Stomach (tissue), 4 donors: Measurements from ENCODE around the gene DNAH11.

Source experiments
- EP300 ChIP-seq: sonication (generic); formaldehyde crosslinking; IDR thresholded peaks from one replicate; pipeline ENCODE4 v1.6.1; 2017; ENCODE audit warnings: antibody characterized with exemption
- POLR2A ChIP-seq, 4 donors: fragments of 450-650 bp; IDR thresholded peaks; one replicate each; pipeline ENCODE4 v1.6.1; 2016; ENCODE audit warnings: antibody characterized with exemption in 4 of 4, control low read depth in 2 of 4, mild to moderate bottlenecking in 1 of 4, moderate library complexity in 1 of 4
- POLR2AphosphoS5 ChIP-seq, 3 donors: sonication (generic); formaldehyde crosslinking; IDR thresholded peaks; one replicate each; pipeline ENCODE4 v1.6.1; 2016; ENCODE audit warnings: antibody characterized with exemption in 3 of 3
- TF ChIP-seq, protein P1 (sequence below), 7 experiments: fragments of 450-650 bp in 4 of 7; fragments of 200-600 bp in 3 of 7; sonication (generic) in 3 of 7; IDR thresholded peaks; one replicate each; pipeline ENCODE4 v1.5.1; 2016 to 2019; ENCODE audit warnings: antibody characterized with exemption in 7 of 7, control low read depth in 2 of 7, mild to moderate bottlenecking in 1 of 7

DNA sequence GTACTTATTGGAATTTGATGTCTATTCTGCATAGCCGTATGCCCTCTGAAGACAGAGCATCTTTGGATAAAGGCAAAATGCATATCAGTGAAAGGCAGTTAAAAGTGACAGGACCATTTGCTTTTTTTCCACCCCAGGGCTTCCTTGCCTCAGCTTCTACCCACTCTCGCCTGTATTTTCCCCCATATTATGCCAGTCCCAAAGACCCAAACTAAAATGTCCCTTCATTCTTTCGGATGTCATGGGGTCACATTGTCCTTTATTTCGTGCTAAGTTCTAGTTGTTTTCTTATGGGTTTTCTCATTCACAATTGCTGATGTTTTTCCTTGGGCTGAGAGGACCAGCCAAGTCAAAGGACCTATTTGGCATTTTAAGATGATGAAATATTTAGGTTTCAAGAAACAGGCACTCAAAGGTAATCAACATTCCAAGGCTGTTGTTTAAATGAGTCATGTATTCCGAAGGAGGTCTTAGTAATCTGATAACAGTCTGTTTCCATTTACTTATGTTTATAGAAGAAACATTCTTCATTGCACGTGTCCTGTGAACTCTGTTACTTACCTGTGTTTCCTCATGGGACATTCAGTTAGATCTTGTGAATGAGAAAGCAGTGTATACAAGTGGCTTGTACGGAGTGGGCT lies 74.1 kb downstream of the DNAH11 start:
- TF ChIP-seq, protein P1, sequence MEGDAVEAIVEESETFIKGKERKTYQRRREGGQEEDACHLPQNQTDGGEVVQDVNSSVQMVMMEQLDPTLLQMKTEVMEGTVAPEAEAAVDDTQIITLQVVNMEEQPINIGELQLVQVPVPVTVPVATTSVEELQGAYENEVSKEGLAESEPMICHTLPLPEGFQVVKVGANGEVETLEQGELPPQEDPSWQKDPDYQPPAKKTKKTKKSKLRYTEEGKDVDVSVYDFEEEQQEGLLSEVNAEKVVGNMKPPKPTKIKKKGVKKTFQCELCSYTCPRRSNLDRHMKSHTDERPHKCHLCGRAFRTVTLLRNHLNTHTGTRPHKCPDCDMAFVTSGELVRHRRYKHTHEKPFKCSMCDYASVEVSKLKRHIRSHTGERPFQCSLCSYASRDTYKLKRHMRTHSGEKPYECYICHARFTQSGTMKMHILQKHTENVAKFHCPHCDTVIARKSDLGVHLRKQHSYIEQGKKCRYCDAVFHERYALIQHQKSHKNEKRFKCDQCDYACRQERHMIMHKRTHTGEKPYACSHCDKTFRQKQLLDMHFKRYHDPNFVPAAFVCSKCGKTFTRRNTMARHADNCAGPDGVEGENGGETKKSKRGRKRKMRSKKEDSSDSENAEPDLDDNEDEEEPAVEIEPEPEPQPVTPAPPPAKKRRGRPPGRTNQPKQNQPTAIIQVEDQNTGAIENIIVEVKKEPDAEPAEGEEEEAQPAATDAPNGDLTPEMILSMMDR (IDR thresholded peaks at IDR 0.05): no peak
- TF ChIP-seq POLR2A (IDR thresholded peaks at IDR 0.05) (no peak), POLR2AphosphoS5 (IDR thresholded peaks at IDR 0.05) (no peak), EP300 (no peak)
